Mucosa of descending colon (tissue), 3 donors: Measurements from ENCODE around the gene GPR141. TPM values are rescaled to one million over a fixed set of nuclear protein-coding genes. Genes with fewer than 3 reads are reported as not detected.

Experiments used
- ATAC-seq: fragments of 200-7000 bp; cut with Tn5 transposase; one replicate; pipeline ENCODE4 v1.9.1; 2020; ENCODE audit warnings: mild to moderate bottlenecking, moderate library complexity
- DNase-seq, 3 donors: peaks; one replicate each; pipeline ENCODE4 v3.0.0-alpha.2; 2020
- H3K36me3 ChIP-seq: fragments of 200-600 bp; one replicate; pipeline ENCODE4 v1.8.0; 2021; ENCODE audit warnings: low read depth, mild to moderate bottlenecking
- H3K4me1 ChIP-seq: fragments of 200-600 bp; one replicate; pipeline ENCODE4 v1.8.0; 2021; ENCODE audit warnings: low read depth, mild to moderate bottlenecking
- H3K4me3 ChIP-seq: fragments of 200-600 bp; one replicate; pipeline ENCODE4 v1.8.0; 2021; ENCODE audit warnings: mild to moderate bottlenecking
- H3K9me3 ChIP-seq: fragments of 200-600 bp; one replicate; pipeline ENCODE4 v1.8.0; 2021; ENCODE audit warnings: mild to moderate bottlenecking
- CTCF ChIP-seq: fragments of 200-600 bp; IDR thresholded peaks from one replicate; pipeline ENCODE4 v1.8.0; 2022; ENCODE audit warnings: antibody characterized with exemption, mild to moderate bottlenecking
- intact Hi-C, 2 donors: fragments of 100-400 bp; cut with DNase I in 1 of 2; cut with micrococcal nuclease in 1 of 2; formaldehyde crosslinking; loops; one replicate each; pipeline versions ENCODE4 v1.11.0 to v1.11.1; 2022; cut with DNase I, micrococcal nuclease
- total RNA-seq, 3 donors: library from RNA; stranded (reverse); fragmentation: NEBNext Ultra II Directional in 2 of 3; extraction: Animal tissue kit (Norgen Biotek cat#: 25700) in 2 of 3; gene quantifications; one replicate each; pipeline versions ENCODE4 v1.2.1 to v1.2.4, GENCODE V29; 2021 to 2023
- donor health status: DM: no; HTN: no; CAD: no; lungs with moderate emphysema.
- donor health status: DM: no; HTN: no; CAD: no.
- donor health status: DM: no; HTN: yes; CAD: no.

Gene GPR141
- total RNA-seq, 3 donors from 2014 or later = 0.94 to 1.0 TPM; not detected in 1

- intact Hi-C loops = no loop called here
- Histone ChIP-seq H3K4me3 (no peak overlapping the region), H3K9me3 (no peaks in the 10 kb centered on the region), H3K4me1 (no peaks in the 10 kb centered on the region), H3K36me3 (no peaks in the 10 kb centered on the region)
- ATAC-seq (no peak), DNase-seq (no peak)
- no peak for TF ChIP-seq CTCF
These were observed 26.5 kb upstream of the GPR141 start for GRCh38 chr7:37656913-37657530.

GRCh38 chr7:37657816-37658215 is 25.8 kb upstream of the GPR141 start:
- intact Hi-C loops = no loop called here
- no peaks in the 10 kb centered on the region for H3K4me1 ChIP-seq
- DNase-seq (no peak), ATAC-seq (no peak)
- H3K4me3 ChIP-seq = no peak overlapping the region
- no peaks in the 10 kb centered on the region for H3K9me3 ChIP-seq
- TF ChIP-seq CTCF = no peak
- H3K36me3 ChIP-seq = no peaks in the 10 kb centered on the region

GRCh38 chr7:37659971-37660565 is 23.5 kb upstream of the GPR141 start:
- TF ChIP-seq CTCF = no peak
- intact Hi-C loops = no loop called here
- no peak for DNase-seq

GRCh38 chr7:37660614-37661013 is 23.0 kb upstream of the GPR141 start:
- ATAC-seq (no peak), DNase-seq (no peak)
- no peak overlapping the region for H3K4me3 ChIP-seq
- no peaks in the 10 kb centered on the region for H3K36me3 ChIP-seq
- no peaks in the 10 kb centered on the region for H3K9me3 ChIP-seq
- H3K4me1 ChIP-seq = no peaks in the 10 kb centered on the region
- no peak for TF ChIP-seq CTCF
- intact Hi-C loops = no loop called here

More at GRCh38 chr7:37659971-37660565, 23.5 kb upstream of the GPR141 start:
- no peaks in the 10 kb centered on the region for H3K4me1 ChIP-seq
- no peaks in the 10 kb centered on the region for H3K9me3 ChIP-seq
- no peak for ATAC-seq
- H3K4me3 ChIP-seq = no peak overlapping the region
- H3K36me3 ChIP-seq = no peaks in the 10 kb centered on the region

- H3K9me3 ChIP-seq = no peaks in the 10 kb centered on the region
- DNase-seq (no peak), ATAC-seq (no peak)
- no peaks in the 10 kb centered on the region for H3K4me1 ChIP-seq
- H3K36me3 ChIP-seq = no peaks in the 10 kb centered on the region
- no peak overlapping the region for H3K4me3 ChIP-seq
- intact Hi-C loops = no loop called here
- TF ChIP-seq CTCF = no peak
These were observed 19.9 kb upstream of the GPR141 start for GRCh38 chr7:37663693-37664092.
